CD4-positive, alpha-beta T cell treated with Interleukin-10 for 1 hour (primary cell): ENCODE measurements around the gene MEGF9.
"Not testable (repeated sequence)": the region's sequence is repeated elsewhere in the genome, so short reads cannot be mapped to it uniquely, and the experiment has no call there.

ENCODE experiments used
- DNase-seq: peaks from one replicate; pipeline ENCODE4 v3.0.0-alpha.2; 2020

MEGF9 gene

GRCh38 chr9:120567874-120568273 is 146.4 kb downstream of the MEGF9 start:
- DNase-seq, result no peak

DNA sequence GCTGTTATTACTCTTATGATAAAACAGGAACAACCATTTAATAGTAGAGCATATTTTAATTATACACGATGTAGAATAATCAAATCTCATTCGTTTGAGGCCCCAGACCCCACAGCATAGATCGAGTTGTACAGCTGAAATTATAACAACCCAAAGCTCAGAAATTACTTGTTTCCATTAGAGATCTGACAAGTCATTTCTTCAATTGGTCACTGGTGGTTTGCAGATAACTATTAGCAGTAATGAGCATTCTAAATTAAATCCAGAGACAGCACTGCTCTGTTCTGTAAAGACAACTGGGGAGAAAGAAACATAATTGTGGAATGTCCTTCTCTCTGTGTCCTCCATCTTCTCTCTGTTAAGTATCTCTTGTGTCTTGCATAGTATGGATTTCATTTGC is 147.2 kb downstream of the MEGF9 start:
- DNase-seq, result no peak

- no peak for DNase-seq
Observed at GRCh38 chr9:120564589-120564988, 149.7 kb downstream of the MEGF9 start.

GRCh38 chr9:120562861-120563443 is 151.3 kb downstream of the MEGF9 start:
- no peak for DNase-seq

DNA sequence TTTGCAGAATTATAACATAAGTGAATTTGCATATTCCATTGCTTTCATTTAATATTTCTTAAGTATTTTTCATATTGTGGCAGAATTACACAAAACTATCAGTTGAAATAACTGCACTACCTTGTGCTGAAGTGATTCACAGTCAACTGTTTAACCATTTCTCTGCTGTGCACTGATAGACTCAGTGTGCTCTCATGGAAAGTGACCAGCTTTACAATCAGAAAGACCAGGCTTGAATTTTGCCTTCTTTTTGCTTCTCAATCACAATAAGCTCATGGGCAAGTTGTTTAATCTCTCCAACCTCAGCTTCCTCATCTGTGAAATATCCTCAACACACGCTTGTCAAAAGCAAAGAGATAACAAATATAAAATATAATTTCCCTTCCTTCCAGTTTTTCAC is 152.6 kb downstream of the MEGF9 start:
- no peak for DNase-seq

GRCh38 chr9:120559546-120559945 is 154.7 kb downstream of the MEGF9 start:
- DNase-seq, result no peak

DNA sequence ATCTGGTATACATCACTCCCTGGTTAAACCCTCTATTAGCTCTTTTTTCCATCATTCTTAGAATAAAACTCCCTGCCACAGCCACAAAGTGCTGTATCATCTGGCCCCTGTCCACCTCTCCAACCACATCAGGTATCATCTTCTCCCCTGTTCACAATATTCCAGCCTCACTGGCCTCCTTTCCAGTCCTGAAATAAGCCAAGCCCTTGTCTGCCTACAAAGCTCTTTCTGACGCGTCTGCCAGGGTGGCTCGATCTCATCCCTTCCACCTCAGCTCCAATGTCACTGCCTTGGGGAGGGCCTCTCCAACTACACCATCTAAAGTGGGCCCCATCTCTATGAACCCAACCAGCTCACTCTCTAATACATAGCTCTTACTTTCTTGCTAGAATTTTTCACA is 155.8 kb downstream of the MEGF9 start:
- no peak for DNase-seq

- DNase-seq, result no peak
Observed at GRCh38 chr9:120557205-120557604, 157.1 kb downstream of the MEGF9 start.

- DNase-seq, result no peak
Observed at GRCh38 chr9:120556775-120557174, 157.5 kb downstream of the MEGF9 start.

DNA sequence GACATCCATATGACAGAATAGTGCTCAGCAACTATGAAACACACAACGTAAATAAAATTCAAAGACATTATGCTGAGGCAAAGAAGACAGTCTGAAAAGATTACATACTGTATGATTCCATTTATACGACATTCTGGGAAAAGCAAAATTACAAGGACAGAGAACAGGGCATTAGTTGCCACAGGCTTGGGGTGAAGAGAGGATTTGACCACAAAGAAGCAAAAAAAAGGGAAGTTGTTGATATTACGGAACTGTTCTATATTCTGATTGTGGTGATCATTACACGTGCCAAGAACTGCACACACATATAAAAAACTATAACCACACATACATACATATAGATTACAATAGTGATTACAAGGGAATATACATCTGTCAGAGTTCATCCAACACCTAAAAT is 158.4 kb downstream of the MEGF9 start:
- DNase-seq, result no peak

DNA sequence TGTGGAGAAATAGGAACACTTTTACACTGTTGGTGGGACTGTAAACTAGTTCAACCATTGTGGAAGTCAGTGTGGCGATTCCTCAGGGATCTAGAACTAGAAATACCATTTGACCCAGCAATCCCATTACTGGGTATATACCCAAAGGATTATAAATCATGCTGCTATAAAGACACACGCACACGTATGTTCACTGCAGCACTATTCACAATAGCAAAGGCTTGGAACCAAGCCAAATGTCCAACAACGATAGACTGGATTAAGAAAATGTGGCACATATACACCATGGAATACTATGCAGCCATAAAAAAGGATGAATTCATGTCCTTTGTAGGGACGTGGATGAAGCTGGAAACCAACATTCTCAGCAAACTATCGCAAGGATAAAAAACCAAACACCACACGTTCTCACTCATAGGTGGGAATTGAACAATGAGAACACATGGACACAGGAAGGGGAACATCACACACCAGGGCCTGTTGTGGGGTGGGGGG is 162.0 kb downstream of the MEGF9 start:
- not testable (repeated sequence) for DNase-seq
